Astrocyte of the spinal cord (primary cell): Measurements from ENCODE around the gene SLC38A8.

Experiments
- DNase-seq: peaks from one replicate; pipeline ENCODE4 v3.0.0; 2011; ENCODE audit warnings: low read depth, low spot score
- H3K4me3 ChIP-seq: 2 replicates; pipeline ENCODE4 v1.5.1; 2011; ENCODE audit warnings: low read depth, mild to moderate bottlenecking, low read length, moderate library complexity
- in situ Hi-C: cut with HindIII; loops from 2 replicates; pipeline ENCODE4 v1.10.0; 2017; ENCODE audit warnings: low sequenced_read_pairs
- TF ChIP-seq, protein P1 (sequence below): IDR thresholded peaks from 2 replicates; pipeline ENCODE4 v1.5.1; 2012; ENCODE audit warnings: low read depth, mild to moderate bottlenecking, low read length, inconsistent platforms

Gene SLC38A8

GRCh38 chr16:84007520-84007919 lies 35.1 kb downstream of the SLC38A8 start:
- no peak overlapping the region for H3K4me3 ChIP-seq
- in situ Hi-C loops, result no loop called here
- no peak for DNase-seq
- TF ChIP-seq, protein P1, sequence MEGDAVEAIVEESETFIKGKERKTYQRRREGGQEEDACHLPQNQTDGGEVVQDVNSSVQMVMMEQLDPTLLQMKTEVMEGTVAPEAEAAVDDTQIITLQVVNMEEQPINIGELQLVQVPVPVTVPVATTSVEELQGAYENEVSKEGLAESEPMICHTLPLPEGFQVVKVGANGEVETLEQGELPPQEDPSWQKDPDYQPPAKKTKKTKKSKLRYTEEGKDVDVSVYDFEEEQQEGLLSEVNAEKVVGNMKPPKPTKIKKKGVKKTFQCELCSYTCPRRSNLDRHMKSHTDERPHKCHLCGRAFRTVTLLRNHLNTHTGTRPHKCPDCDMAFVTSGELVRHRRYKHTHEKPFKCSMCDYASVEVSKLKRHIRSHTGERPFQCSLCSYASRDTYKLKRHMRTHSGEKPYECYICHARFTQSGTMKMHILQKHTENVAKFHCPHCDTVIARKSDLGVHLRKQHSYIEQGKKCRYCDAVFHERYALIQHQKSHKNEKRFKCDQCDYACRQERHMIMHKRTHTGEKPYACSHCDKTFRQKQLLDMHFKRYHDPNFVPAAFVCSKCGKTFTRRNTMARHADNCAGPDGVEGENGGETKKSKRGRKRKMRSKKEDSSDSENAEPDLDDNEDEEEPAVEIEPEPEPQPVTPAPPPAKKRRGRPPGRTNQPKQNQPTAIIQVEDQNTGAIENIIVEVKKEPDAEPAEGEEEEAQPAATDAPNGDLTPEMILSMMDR, result no peak

DNA sequence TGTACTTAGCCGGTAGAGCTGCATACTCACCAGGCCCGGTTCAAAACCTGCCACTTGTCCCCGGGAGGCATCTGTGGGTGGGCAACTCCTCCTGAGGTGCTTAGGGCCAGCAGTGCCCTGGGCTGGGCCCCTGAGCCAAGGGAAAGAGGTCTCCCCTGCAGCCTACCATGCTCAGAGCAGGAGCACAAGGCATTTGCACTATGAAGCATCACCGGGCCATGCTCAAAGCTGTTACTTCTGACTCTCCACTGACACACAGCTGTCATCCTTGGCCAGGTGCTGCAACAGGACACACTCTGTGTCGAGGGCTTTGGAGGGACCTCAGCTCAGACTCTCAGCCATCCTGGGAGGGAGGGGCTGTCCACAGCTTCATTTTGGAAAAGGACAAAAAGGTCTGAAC lies 37.2 kb downstream of the SLC38A8 start:
- no peak for DNase-seq
- H3K4me3 ChIP-seq, result no peak overlapping the region
- TF ChIP-seq, protein P1, result no peak
- in situ Hi-C loops, result no loop called here

DNA sequence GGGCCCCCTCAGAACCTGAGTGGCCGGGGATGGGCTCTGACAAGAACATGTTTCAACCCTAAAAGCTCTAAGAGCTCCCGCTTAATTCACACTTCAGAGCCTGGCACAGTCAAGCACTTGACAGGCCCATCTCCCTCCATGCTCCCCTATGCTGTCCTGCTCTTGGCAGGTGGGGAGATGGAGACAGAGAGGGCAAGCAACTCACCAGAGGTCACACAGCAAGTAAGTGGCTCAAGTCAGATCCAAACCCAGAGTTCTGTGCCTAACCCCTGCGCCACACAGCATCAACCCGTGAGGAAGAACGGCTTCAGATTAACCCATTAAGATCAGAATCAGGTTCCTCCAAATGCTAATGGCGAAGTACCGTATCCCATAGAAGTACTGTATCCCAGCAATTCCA lies 38.2 kb downstream of the SLC38A8 start:
- in situ Hi-C loops, result no loop called here
- no peak for DNase-seq
- H3K4me3 ChIP-seq, result no peak overlapping the region
- TF ChIP-seq, protein P1, result no peak

DNA sequence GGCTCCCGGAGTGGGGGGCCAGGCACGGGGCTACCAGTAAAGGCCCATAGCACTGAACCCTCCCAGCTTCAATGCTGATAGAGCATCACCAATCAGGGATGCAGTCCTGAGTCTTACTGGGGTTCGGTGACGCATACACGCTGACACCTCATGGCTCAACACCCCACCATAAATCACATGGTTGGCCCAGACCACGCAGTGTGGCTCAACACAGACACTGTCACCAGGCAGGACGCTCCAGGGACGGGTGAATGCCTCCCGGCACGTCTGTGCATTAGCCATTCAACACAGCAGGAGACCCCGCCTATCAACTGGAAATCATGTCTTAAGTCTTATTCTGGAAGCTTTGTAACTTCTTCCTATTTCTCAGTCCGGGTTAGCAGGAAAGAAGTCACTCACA lies 39.6 kb downstream of the SLC38A8 start:
- H3K4me3 ChIP-seq, result no peak overlapping the region
- in situ Hi-C loops, result no loop called here
- TF ChIP-seq, protein P1, result no peak
- DNase-seq, result no peak

DNA sequence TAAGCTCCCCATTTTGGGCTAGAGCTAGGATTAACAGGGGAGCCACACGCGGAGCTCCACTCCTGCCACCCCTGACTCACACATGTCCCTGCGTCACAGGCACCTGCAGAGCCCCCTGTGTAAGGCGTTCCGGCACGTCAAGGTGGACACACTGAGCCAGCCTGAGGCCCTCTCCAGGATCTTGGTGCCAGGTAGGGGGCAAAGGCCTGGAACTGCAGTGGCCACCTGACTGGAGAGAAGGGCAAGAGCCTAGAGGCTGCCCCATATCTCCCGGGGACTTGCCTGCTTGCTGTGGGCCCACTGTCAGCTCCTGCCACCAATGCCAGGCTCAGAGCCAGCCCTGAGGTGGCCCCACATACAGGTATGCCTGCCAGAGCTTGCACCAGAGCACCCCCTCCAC lies 40.9 kb downstream of the SLC38A8 start:
- DNase-seq, result no peak
- TF ChIP-seq, protein P1, result no peak
- in situ Hi-C loops, result no loop called here
- H3K4me3 ChIP-seq, result no peak overlapping the region

DNA sequence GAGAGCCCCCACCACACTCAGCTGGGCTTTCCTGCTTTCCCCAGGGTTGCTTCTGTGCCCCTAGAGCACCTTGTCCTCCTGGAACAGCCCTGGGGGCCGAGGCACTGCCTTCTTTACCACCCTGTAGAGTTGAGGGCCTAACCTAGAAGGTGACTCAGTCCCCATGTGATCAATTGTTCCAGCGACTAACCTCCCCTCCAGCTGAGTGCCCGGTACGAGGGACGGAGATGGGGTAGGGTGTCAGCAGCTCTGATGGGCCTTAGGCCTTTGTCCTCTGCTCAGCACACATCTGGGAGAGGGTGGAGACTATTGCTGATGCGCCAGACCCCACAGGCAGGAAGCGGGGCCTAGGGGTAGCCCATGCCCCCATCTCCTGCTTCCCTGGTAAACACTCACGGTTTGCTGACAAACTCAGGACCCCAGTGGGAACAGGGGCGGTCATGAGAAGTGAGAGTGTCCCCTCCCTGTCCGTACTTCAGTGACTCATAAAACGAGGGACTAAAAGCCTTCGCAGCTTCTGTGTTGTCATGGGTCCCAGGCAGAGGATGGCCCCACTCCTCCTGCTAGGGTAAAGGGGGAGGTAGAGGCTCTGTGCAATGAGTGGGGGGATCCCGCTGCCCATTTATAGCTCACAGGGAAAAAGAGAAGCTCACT lies 41.5 kb downstream of the SLC38A8 start:
- in situ Hi-C loops, result no loop called here
- DNase-seq, result no peak
- TF ChIP-seq, protein P1, result no peak

DNA sequence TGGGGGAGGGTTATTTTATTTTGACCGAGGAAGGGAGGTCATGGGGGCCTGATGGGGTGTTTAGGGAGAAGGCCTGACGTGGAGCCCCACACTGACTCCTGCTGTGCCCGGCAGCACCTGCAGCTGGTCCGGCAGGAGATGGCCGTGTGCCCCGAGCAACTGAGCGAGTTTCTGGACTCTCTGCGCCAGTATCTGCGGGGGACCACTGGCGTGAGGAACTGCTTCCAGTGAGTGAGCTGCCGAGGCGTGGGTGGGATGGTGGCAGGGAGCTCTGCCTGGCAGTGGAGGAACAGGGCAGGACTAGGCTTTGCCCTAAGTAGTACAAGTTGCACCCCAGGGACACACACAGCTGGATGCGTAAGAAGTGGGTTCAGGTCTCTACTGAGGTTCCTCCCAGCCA lies 44.5 kb downstream of the SLC38A8 start:
- no peak overlapping the region for H3K4me3 ChIP-seq
- no peak for DNase-seq
- in situ Hi-C loops, result no loop called here
- TF ChIP-seq, protein P1, result no peak

More for the DNA sequence above, 41.5 kb downstream of the SLC38A8 start:
- H3K4me3 ChIP-seq, result no peak overlapping the region
